ENCODE results near the gene RREB1. TPM values are rescaled to one million over a fixed set of nuclear protein-coding genes. Genes with fewer than 3 reads are reported as not detected.

The RREB1 gene
- total and polyA plus RNA-seq, 2 donors (not counting 3 experiments of a cell fraction or from before 2014, with no cell fraction given) = 3.7 to 33.0 TPM

GRCh38 chr6:7267071-7267465 lies 159.3 kb downstream of the RREB1 start:
- Histone ChIP-seq H3K9me3 (replicated peaks; ENCODE audit: control insufficient read depth, insufficient read depth, low read length) (no peaks in the 10 kb centered on the region), H3K4me2 (ENCODE audit: insufficient read depth, low read length) (no peak overlapping the region), H3K27me3 (ENCODE audit: control insufficient read depth in 2 of 2, insufficient read depth in 2 of 2, low read length in 2 of 2) (peaks cover 0 to 3% of the 10 kb centered on the region in 2 experiments), H4K20me1 (replicated peaks; ENCODE audit: control insufficient read depth, extremely low read depth, insufficient read depth, low read length) (no peaks in the 10 kb centered on the region), H3K36me3 (ENCODE audit: control insufficient read depth in 2 of 2, extremely low read depth in 1 of 2, insufficient read depth in 2 of 2, low read length in 2 of 2) (no peaks in the 10 kb centered on the region), H3K4me1 (ENCODE audit: control insufficient read depth, extremely low read depth, insufficient read depth, low read length) (peaks cover 2% of the 10 kb centered on the region), H3K4me3 (replicated peaks in 1 of 3; ENCODE audit: insufficient read depth in 1 of 3, low read depth in 1 of 3, low read length in 3 of 3) (no peak overlapping the region), H3K9me1 (replicated peaks; ENCODE audit: control insufficient read depth, extremely low read depth, insufficient read depth, low read length) (no peaks in the 10 kb centered on the region), H3K27ac (ENCODE audit: insufficient read depth, low read depth, low read length) (no peak overlapping the region), H3K9ac (replicated peaks; ENCODE audit: extremely low read depth, insufficient read depth, low read length) (no peak overlapping the region), H2AFZ (ENCODE audit: low read depth, low read length) (no peak overlapping the region), H3K79me2 (ENCODE audit: control insufficient read depth, insufficient read depth, low read length) (no peaks in the 10 kb centered on the region)
- dilution Hi-C loops (cut with MboI; ENCODE audit: extremely low pct_ligation_motif_present, low sequenced_read_pairs) (no loop called here), intact Hi-C loops (cut with micrococcal nuclease) (no loop called here)
- FAIRE-seq = no peak
- no peak for TF ChIP-seq JUN (IDR thresholded peaks at IDR 0.05; ENCODE audit: borderline replicate concordance, insufficient read depth, insufficient read length, low read depth)
- no peak for TF ChIP-seq POLR2AphosphoS5 (IDR thresholded peaks at IDR 0.05; ENCODE audit: insufficient read depth, low read depth, low read length)
- TF ChIP-seq EZH2 (IDR thresholded peaks at IDR 0.05; ENCODE audit: borderline replicate concordance, low read depth, low read length, severe bottlenecking) = no peak
- no peak for TF ChIP-seq MYC (IDR thresholded peaks at IDR 0.05; ENCODE audit: low read depth, low read length)
- no peak for TF ChIP-seq GATA2 (IDR thresholded peaks at IDR 0.05; ENCODE audit: insufficient read depth, insufficient read length, low read depth, low read length)
- no peak for TF ChIP-seq CTCF (IDR thresholded peaks at IDR 0.05; ENCODE audit: extremely low read depth in 1 of 2, insufficient read depth in 1 of 2, low read depth in 1 of 2, low read length in 2 of 2)
- no peak for TF ChIP-seq FOS (IDR thresholded peaks at IDR 0.05; ENCODE audit: borderline replicate concordance, insufficient read depth, low read length)
- no peak for TF ChIP-seq POLR2A (IDR thresholded peaks at IDR 0.05; ENCODE audit: low read depth, low read length)
- no peak for TF ChIP-seq MAX (IDR thresholded peaks at IDR 0.05; ENCODE audit: insufficient read depth, insufficient read length)
- POLR2A ChIA-PET = no interaction called here
- BruUV-seq (replicated peaks) = no TSS peak
- CTCF ChIA-PET = interaction anchor here (2.4 kb wide), 1 partner anchor 9 kb away, joined by 13 read pairs; no protein-coding TSS in a partner anchor
- DNase-seq (ENCODE audit: low read depth, low spot score) = no peak

Measured in endothelial cell of umbilical vein (primary cell).